T-helper 2 cell (primary cell): Measurements from ENCODE around the gene PHLDA2.
A peak's percentile ranks its signal among the peaks of the same experiment; 100 is the strongest.

Source experiments
- DNase-seq, 5 experiments: peaks; one replicate each; pipeline versions ENCODE4 v3.0.0 to v3.0.0-alpha.2; 2012 to 2022

Gene PHLDA2

DNA sequence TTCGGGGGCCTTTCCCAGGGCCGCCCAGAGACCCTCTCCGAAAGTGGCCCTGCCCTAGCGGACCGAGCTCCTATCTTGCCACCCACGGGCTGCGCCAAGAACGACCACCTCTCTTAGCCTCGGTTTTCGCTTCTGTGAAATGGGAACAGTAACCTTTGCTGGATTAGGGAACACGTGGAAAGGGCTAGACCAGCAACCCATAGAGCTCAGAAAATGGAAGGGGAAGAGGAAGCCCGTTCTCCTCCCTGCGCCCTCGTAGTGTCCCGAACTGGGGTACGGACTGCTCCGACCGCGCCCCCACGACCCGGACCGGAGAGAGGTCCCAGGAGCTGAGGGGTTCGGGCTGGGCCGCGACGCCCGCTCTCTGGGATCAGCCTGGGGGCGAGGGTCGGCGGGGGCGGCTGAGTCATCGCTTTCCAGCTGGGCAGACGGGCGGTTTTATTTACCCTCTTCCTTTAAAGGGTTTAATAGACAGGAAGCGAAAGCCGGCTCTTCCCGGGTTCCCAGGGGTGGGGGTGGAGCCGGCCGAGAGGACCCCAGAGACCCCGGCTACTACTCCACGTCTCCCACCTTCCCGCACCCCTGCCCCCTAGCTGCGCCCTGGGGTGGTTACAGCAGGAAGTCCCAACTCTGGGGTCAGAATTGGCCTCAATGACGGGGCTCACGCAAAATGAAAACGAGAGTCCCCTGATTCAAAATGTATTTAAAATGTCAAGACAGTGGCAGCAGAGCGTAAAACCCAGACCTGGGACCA, 907 bp upstream of the PHLDA2 start:
- peak in 3 of 5 experiments; percentile 9 to 43 (median 15) for DNase-seq

DNA sequence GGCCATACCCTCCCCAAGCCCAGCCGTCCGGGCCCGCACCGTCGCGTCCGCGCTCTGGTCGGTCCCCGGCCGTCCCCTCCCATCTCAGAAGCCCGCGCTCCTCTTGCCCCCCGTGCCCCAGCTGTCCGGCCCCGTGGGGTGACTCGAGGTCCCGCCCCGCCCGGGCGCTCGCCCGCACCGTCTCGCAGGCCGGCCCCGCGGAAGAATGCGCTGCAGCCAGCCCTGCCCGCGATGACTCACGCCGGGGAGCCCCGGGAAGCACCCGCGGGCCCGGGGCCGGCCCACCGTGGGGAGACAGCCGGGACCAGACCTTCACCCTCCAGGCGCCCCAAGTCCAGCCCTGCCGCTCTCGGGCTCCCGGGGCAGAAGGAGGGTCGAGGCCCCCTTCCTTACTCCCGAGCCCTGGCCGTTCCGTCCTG, 320 bp upstream of the PHLDA2 start:
- peak in 2 of 5 experiments; percentile 13 to 23 for DNase-seq

DNA sequence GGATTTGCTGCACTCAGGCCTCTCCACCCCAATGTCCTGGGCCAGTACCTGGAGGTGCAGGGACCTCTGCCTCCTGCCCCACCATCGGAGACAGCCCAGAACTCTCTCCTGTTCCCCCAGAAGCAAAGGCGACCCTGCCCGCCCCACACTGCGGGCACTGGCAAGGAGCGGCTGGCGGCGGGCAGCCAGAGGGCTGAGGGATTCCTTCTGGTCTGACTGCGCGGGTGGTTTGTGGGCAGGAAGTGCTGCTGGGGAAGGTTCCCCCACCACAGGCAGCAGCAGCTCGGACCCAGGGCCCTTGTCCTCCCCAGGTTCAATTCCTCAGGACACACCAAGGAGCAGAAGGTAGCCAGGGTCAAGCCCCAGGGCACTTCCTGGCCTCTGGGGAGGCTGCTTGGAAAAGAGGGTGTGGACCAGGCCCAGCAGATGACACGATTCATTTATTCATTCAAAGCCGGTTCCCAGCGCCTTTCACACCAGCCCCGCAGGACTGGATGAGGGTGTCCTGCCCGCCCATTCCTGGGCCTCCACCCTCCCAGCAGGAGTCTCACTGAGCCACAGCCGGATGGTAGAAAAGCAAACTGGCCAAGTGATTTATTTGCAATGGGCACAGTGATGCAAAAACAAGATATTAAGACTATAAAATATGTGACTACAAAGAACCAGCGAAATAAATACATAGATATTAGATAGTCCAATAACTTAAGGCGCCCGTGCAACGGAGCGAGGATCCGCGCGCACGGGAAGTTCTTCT, 1.2 kb downstream of the PHLDA2 start:
- peak in 1 of 5 experiments; percentile 37 for DNase-seq

DNA sequence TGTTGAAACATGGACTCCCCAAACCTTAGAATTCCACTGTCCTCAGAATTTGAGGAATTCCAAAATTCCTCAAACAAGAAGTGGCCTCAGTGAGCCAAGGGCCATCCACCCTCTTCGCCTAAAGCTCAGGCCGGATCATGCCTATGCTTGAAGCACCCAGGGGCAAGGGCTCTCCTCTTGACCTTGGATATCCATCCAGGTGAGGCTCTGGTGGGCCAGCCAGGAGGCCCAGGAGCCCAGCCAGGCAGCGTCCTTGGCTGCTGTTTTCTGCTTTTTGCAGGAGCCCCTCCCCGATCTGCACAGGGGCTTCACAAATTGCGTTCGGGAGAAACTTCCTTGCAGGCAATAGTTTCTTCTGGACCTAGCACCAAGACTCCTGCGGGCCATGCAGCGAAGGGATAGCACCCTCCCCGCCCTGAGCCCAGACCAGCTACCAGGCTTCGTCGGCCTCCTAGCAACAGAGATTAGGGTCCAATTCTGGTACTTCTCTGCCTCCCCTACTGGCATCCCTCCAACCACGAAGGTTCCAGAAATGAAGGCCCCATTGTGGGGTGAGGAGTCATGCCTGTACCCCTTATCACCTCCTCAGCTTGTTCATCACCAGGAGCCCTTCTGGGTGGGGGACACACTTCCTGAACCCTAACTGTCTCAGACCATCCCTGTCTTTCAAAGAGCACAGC, 2.0 kb downstream of the PHLDA2 start:
- DNase-seq: no peak

DNA sequence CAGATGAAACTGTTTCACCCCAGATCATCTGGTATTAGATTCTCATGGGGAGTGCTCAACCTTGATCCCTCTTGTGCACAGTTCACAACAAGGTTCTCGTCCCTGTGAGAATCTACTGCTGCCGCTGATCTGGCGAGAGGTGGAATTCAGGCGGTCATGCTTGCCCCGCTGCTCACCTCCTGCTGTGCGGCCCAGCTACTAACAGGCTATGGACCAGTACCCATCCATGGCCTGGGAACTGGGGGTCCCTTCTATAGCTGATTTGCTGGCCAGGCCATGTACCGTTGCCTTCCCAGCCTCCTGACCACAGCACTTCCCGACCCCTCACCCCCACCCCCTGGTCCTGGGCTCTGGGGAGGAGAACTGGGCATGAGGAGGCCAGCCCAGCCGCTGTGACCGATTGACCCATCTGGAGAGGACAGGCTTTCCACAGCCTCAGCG, 2.6 kb downstream of the PHLDA2 start:
- no peak for DNase-seq

DNA sequence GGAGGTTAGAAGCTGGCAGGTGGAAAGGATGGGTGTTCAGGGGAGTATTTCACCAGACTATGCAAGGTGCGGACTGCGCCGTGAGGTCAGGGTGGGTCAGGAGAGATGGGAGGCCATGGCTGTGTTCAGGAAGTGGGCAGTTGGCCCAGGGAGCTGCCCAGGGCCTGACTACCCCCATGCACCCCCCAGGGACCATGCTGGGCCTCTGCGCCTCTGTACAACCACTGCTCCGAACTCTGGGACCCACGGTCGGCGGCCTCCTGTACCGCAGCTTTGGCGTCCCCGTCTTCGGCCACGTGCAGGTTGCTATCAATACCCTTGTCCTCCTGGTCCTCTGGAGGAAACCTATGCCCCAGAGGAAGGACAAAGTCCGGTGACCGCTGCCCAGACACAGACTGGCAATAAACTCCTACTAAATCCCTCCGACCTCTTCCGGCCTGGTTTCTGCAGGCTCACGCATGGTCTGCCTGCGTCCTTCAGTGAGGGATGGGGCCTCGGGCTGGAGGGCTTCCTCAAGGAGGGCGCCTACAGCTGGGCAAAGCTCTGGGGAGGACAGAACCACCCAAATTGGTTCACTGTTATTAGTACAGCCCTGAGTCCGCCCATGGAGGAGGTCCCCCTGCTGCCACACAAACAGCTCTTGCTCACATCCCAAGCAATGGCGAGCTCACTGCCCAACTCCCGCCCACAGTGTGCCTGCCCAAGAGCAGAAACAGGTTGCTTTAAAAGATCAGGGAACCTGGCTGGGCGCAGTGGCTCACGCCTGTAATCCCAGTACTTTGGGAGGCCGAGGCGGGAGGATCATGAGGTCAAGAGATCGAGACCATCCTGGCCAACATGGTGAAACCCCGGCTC, 4.2 kb downstream of the PHLDA2 start:
- DNase-seq: no peak

DNA sequence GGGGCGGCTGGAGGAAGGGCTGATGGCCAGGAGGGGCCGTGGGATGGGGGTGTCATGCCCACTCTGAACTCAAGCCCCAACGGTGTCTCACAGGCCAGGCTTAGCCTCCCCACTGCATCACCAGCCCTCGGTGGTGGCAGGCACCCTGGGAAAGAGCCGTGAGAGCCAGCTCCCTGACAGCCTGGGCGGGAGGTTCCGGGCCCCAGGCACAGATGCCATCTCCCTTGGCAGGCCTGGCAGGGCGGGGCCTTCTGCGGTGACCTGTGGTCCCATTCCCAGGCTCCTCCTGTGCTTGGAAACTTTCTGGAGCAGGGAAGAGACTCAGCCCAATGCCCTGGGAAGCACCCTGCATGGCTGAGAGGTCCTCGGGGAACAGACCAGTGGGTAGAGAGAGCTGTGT, 4.8 kb downstream of the PHLDA2 start:
- no peak for DNase-seq

DNA sequence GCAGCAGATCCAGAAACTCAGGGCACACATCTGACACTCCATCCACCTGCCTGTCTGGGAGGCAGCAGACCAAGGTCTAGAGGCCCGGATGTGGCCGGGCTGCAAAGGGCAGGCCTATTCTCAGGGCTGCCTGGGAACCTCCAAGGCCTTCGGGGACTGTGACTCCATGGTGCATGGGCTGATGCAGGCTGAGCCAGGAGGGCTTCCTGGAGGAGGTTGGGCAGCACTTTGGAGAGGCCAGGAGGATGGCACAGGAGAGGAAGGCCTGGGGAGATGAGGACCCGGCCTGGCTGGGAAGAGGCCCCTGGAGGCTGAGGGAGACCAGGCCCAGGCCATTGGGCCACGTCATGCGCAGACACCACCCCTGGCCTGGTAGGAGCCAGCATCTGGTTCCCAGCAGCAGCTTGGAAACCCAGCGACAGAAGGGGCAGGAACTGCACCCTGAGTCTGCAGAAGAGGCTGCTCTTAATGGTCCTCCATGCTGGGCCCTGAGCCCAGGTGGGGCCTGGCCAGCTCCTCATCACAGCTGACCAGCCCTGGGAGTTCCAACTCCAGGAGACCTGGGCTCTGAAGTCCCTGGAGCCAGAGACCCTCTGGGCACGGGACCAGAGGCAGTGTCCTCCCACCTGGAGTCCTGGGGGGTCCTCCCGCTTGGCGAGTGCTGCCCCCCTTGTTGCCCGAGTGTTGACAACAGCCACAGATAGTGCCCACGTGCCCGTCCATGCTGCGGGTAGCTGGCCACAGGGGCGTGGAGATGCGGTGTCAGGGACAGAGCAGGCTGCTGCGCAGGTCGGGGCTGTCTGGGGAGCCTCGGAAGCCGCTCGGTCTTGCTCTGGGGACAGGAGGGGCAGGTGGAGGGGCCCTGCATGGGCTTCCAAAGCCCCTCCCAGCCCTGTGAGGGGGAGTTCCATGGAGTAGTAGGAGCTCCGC, 5.5 kb downstream of the PHLDA2 start:
- no peak for DNase-seq

DNA sequence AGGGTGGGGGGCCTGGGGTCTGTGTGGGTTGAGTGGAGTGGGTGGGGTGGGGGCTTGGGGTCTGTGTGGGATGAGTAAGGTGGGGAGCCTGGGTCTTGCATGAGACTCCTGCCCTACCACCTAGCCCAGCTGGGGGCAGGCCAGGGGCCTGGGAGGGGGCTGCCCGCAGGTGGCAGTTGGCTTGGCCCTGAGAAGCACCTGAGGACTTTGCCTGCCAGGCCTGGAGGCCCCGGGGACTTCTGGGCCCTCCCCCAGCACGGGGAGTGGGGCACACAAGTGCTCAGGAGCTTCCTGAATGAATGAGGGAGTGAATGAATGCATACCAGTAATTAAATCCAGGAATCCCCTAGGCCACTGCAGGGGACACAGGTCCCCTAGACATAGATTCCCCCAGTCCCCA, 6.6 kb downstream of the PHLDA2 start:
- no peak for DNase-seq

DNA sequence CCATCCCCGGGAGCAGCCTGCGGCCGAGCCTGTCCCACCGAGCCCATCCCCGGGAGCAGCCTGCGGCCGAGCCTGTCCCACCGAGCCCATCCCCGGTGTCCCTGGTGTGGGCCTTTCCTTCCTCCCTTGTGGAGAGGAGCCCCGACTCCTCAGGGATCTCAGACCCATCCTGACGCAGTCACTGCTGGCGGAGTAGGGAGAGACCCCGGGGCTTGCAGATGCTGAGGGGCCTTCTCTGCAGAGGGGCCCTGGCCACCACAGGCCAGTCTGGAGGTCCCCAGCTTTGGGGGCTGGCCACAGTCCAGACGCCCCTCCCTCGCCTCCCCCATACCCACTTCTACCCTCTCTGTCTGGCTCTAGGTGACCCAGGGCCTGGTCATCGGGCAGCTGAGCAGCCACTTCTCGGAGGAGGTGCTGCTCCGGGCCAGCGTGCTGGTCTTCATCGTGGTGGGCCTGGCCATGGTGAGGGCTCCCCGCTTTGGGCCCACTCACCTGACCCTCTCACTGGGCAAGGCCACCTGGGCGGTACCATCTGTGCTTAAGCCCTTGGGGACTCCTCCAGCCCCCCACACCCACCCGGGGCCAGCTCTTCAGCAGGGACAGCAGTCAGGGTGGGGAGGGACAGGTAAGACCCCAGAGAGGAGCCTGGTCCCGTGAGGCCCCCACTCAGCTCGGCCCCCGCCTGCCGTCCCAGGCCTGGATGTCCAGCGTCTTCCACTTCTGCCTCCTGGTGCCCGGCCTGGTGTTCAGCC, 7.3 kb downstream of the PHLDA2 start:
- no peak for DNase-seq

DNA sequence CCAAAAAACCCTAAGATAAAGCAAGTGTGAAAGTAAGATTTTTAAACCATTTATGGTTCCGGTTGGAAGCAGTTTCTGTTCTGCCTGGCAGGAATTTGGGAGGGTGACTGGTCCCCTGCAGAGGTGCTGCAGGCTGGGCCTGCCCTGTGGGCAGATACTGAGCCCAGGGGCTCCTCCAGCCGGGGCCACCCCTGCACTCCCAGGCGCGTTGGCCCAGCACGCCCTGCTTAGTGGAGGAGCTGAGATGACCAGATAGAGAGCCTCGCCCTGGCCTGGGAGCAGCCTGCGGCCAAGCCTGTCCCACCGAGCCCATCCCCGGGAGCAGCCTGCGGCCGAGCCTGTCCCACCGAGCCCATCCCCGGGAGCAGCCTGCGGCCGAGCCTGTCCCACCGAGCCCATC, 8.0 kb downstream of the PHLDA2 start:
- DNase-seq: no peak

DNA sequence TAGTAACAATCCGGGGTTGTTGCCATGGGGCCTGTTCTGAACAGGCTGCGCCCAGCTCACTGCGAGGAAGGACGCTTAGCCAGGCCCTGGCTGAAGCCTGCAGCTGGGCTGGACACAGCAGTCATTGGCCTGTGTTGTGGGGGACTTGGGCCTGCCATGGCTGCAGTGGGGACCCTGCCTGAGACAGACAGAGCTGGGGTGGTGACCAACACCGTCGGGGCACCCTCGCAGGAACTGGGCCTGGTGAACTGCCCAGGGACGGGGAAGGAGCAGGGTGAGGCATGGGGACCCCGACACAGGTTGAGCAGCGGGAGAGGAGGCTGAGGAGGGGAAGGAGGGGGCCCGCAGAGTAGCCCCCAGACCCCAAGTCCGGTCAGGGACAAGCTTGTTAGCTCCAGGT, 8.9 kb downstream of the PHLDA2 start:
- DNase-seq: no peak

DNA sequence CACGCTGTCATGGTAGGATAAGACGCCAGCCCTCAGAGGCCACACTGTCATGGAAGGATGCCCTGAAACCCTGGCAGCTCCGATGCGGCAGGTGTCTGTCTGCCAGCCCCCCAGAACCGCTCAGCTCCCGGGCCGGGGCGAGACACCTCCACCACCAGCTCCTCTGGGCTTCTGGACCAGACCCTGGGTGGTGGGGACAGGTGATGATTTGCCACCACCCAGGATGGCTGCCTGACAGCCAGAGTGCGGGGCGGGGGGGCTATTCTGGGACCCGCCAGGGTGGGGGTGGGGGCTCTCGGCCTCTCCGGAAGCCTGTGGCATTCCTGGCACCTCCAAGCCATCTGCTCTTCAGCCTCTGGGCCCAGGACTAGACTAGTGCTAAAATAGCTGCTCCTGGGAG, 9.4 kb downstream of the PHLDA2 start:
- no peak for DNase-seq

DNA sequence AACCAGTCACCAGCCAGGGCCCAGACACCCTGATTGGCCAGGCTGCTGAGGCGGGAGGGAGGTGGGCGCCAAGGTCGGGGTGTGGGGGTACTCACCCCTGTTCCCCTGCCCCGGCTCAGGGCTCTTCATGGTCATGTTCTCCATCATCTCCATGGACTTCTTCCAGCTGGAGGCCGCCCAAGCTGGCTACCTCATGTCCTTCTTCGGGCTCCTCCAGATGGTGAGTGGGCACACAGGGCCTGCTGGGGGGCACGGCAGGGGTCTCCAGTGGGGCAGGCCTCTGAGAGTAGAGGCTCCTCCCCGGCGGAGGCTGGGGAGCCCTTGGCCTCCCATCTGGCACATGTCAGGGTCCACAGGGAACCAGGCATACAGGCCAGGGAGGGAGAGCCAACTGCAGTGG, 10.0 kb downstream of the PHLDA2 start:
- DNase-seq: no peak

DNA sequence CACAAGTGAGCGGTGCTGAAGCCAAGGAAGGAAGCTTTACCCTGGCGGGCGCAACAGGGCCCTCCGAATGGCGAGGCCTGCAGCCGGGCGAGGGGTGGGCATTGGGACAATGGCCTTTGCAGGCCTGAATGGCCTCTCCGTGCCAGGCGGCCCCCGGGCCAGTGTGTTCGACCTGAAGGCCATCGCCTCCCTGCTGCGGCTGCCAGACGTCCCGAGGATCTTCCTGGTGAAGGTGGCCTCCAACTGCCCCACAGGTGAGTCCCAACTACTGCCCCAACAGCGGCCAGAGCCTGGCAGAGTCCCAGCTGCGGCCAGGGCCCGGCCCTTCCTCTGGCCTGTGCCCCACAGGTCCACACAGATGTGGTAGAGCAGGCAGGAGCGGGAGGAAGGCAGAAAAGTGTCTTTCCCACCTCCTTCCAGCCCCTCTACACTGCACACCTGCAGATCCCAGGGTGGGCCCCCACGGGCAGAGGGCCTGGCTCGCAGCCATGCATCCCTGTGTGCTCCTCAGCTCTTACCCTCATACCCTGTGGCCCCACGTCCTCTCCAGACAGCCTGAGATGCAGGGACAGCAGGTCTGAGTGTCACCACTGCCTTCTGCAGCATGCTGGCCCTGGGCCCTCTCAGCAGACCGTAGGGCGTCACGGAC, 11.3 kb downstream of the PHLDA2 start:
- no peak for DNase-seq

DNA sequence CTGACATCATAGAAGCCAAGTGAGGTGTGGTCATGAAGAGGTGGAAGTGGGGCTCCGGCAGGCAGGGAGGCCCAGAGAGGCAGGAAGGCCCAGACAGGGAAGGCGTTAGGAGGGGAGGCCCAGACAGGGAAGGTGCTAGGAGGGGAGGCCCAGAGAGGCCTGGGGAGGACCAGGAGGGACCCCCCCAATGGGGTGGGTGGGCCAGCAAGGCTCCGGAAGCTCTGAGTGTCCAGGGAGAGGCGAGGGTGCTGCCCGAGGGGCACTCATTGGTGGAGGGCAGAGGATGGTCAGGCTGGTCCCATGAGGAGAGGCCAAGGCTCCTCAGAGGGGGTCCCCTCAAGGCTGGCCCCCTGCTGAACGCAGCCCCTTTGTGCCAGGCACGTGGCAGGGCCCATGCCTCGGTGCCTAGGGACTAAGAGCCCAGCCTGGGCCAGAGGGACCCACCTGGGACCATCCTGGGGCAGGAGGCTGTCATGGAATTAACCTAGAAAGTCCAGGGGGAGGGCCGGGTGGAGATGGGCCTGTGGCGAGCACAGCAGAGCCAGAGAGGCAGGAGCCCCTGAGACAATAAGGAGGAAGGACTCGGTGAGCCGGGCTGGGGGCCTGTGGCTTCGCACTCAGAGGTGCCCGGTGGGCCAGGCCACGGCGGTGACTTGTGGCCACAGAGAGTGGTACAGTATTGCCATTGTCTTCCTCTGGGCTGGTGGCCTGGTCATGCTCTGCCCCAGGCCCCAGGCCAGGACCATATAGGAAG, 12.2 kb downstream of the PHLDA2 start:
- no peak for DNase-seq

DNA sequence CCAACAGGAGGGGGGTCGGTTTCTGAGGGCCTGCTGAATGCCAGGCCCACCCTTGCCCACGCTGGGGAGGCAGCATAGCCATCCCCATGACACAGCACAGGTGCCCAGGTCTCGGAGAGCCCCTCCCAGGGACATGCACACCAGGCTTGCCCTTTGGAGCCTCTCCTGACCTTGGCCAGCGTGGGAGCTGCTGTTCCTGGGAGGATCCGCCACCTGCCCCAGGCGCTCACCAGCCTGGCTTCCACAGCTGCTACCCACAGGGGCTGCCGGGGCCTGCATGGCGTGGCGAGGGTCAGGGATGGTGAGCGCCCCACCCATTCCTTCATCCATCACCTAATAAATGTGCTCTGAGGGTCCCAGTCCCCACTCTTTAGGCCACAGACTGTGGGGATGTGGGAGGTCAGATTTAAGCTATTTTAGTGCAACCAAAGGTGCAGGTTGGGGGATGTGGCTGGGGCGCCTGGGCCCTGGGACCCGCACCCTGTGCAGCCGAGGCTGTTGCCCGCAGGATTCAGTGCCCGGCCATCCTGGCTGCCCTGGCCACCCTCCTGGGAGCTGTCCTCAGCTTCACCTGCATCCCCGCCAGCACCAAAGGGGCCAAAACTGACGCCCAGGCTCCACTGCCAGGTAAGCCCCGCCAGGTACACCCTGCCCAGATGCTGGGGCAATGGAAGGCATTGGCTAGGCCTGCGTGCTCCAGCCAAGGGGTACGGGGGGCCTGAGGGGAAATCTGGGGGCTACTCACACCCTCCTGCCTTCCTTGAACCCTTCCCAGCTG, 12.9 kb downstream of the PHLDA2 start:
- DNase-seq: no peak

DNA sequence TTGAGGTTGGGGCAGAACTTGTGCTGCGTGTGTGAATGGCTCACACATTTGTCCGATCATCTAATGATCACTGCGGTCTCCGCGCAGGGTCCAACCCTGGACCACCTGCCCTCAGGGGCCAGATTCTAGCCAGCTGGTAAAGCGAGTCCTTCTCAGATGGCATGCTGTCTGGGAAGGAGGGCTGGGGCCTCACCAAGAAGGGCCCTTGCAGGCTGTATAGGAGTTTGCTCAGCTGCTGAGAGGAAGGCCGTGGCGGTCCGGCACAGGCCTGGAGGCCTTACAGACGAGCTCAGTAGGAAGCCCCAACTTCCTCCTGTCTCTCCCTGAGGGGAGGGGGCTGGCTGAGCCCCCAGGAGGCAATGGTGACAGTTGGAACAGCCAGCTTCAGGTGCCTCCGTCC, 13.7 kb downstream of the PHLDA2 start:
- no peak for DNase-seq
